Measurements from ENCODE around the gene AP1M1. TPM values are rescaled to one million over a fixed set of nuclear protein-coding genes. Genes with fewer than 3 reads are reported as not detected.
"Not testable (repeated sequence)": the region's sequence is repeated elsewhere in the genome, so short reads cannot be mapped to it uniquely, and the experiment has no call there.

The AP1M1 gene
- total RNA-seq, 1 experiment from 2014 or later: 52.8 TPM

DNA sequence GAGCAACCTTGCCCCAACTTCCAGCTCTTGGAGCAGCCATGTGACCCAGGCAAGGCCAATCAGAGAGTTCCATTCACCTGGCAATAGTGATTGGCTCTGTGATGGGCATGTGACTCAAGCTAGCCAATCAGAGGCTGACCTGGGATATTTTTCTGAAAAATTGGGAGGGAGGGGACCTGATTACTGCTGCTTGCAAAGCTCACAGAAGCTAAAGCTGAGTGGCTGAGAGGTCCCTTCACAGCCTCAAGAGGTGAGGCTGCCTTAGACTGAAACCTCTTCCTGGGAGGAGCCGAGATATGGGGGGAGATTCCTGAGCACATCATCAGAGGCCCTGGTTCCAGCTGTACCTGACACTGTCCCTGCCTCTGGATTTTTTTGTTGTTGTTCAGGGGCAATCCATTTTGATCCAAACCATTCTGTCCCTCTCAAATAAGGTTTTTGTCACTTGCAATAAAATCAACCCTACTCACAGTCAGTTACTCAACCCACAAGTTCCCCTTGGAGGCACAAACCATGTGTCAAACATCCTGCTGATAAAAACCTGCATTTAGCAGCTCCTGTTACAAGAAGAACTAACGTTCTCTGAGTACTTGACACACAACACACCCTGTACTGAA lies 29.1 kb upstream of the AP1M1 start:
- ChIA-PET POLR2A (ENCODE audit: unreplicated experiment) (no interaction called here), CTCF (no interaction called here)
- no peaks in the 10 kb centered on the region for H3K9me2 ChIP-seq (ENCODE audit: insufficient read depth)
- TF ChIP-seq EZH2 (IDR thresholded peaks at IDR 0.05; ENCODE audit: low read depth): no peak
- TF ChIP-seq, protein P1, sequence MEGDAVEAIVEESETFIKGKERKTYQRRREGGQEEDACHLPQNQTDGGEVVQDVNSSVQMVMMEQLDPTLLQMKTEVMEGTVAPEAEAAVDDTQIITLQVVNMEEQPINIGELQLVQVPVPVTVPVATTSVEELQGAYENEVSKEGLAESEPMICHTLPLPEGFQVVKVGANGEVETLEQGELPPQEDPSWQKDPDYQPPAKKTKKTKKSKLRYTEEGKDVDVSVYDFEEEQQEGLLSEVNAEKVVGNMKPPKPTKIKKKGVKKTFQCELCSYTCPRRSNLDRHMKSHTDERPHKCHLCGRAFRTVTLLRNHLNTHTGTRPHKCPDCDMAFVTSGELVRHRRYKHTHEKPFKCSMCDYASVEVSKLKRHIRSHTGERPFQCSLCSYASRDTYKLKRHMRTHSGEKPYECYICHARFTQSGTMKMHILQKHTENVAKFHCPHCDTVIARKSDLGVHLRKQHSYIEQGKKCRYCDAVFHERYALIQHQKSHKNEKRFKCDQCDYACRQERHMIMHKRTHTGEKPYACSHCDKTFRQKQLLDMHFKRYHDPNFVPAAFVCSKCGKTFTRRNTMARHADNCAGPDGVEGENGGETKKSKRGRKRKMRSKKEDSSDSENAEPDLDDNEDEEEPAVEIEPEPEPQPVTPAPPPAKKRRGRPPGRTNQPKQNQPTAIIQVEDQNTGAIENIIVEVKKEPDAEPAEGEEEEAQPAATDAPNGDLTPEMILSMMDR (conservative IDR thresholded peaks at IDR 0.05): no peak
- H3K36me3 ChIP-seq (ENCODE audit: low read depth): no peaks in the 10 kb centered on the region
- H3F3A ChIP-seq (ENCODE audit: insufficient read depth, low read depth): peaks cover 29% of the 10 kb centered on the region; the same call in 1 of the 2 replicates
- BruUV-seq (replicated peaks): no TSS peak
- no peaks in the 10 kb centered on the region for H3K27me3 ChIP-seq (ENCODE audit: insufficient read depth, low read depth)
- H4K20me1 ChIP-seq (ENCODE audit: insufficient read depth): no peaks in the 10 kb centered on the region
- DNase-seq: peak in 1 of 2 experiments; percentile 51
- intact Hi-C loops (cut with micrococcal nuclease; ENCODE audit: unreplicated experiment): no loop called here
- no peaks in the 10 kb centered on the region for H3K79me2 ChIP-seq (ENCODE audit: low read depth)
- H3K4me1 ChIP-seq (replicated peaks; ENCODE audit: insufficient read depth): peaks cover 40% of the 10 kb centered on the region
- H3K9me3 ChIP-seq (ENCODE audit: insufficient read depth, low read depth): no peaks in the 10 kb centered on the region
- no peak overlapping the region for H3K27ac ChIP-seq
- no peak overlapping the region for H3K4me3 ChIP-seq
- H3K4me2 ChIP-seq: 0 out of 2 replicates have a peak overlapping the region, but pooled peaks have one; percentile 1
- no peak overlapping the region for H2AFZ ChIP-seq

DNA sequence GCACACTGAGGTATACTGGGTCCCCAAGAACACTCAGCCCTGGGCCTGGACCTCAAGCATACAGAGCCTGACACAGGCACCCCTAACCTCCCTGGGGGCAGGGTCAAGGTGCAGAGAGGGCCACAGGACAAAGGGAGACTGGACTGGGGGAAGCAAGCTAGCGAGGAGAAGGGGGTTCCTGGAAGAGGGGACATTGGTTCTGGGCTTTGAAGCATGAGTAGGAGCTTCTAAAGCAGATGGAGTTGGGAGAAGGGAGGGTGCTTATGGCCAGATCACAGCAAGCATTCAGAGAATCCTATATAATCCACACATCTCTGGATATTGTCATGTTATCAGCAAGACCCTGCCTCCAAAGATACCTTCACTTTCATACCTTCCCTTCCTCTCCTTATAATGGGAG lies 27.6 kb upstream of the AP1M1 start:
- Histone ChIP-seq H3K36me3 (ENCODE audit: low read depth) (no peaks in the 10 kb centered on the region), H2AFZ (no peak overlapping the region), H3K4me3 (no peak overlapping the region), H3F3A (ENCODE audit: insufficient read depth, low read depth) (peaks cover 27% of the 10 kb centered on the region; the same call in 1 of the 2 replicates), H3K79me2 (ENCODE audit: low read depth) (no peaks in the 10 kb centered on the region), H3K4me1 (replicated peaks; ENCODE audit: insufficient read depth) (peaks cover 33% of the 10 kb centered on the region), H3K27me3 (ENCODE audit: insufficient read depth, low read depth) (no peaks in the 10 kb centered on the region), H3K27ac (no peak overlapping the region), H3K9me3 (ENCODE audit: insufficient read depth, low read depth) (no peaks in the 10 kb centered on the region), H4K20me1 (ENCODE audit: insufficient read depth) (no peaks in the 10 kb centered on the region), H3K9me2 (ENCODE audit: insufficient read depth) (no peaks in the 10 kb centered on the region), H3K4me2 (no peak overlapping the region)
- DNase-seq: no peak
- intact Hi-C loops (cut with micrococcal nuclease; ENCODE audit: unreplicated experiment): no loop called here
- CTCF ChIA-PET: no interaction called here
- no TSS peak for BruUV-seq (replicated peaks)
- POLR2A ChIA-PET (ENCODE audit: unreplicated experiment): interaction anchor here (0.6 kb wide), 1 partner anchor 70 kb away, joined by 3 read pairs; no protein-coding TSS in a partner anchor
- no peak for TF ChIP-seq EZH2 (IDR thresholded peaks at IDR 0.05; ENCODE audit: low read depth)
- TF ChIP-seq, protein P1 (conservative IDR thresholded peaks at IDR 0.05): no peak

GRCh38 chr19:16175954-16176353 lies 21.8 kb upstream of the AP1M1 start:
- CTCF ChIA-PET: no interaction called here

DNA sequence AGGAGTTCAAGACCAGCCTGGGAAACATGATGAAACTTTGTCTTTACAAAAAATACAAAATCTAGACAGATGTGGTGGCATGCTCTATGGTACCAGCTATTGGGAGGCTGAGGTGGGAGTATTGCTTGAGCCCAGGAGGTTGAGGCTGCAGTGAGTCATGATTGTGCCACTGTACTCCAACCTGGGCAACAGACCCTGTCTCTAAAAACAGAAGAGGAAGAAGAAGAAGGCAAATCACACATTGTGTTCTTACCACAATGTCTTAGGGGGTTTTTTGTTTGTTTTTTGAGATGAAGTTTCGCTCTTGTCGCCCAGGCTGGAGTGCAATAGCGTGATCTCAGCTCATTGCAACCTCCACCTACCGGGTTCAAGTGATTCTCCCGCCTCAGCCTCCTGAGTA lies 18.8 kb upstream of the AP1M1 start:
- H3K9me3 ChIP-seq (ENCODE audit: insufficient read depth, low read depth); H3K9me2 ChIP-seq (ENCODE audit: insufficient read depth); H3K27ac ChIP-seq; POLR2A ChIA-PET (ENCODE audit: unreplicated experiment); H3K4me3 ChIP-seq; H3K36me3 ChIP-seq (ENCODE audit: low read depth); H3K79me2 ChIP-seq (ENCODE audit: low read depth); H3K27me3 ChIP-seq (ENCODE audit: insufficient read depth, low read depth); H2AFZ ChIP-seq; DNase-seq; BruUV-seq (replicated peaks); H4K20me1 ChIP-seq (ENCODE audit: insufficient read depth); H3K4me2 ChIP-seq; CTCF ChIA-PET; intact Hi-C loops (cut with micrococcal nuclease; ENCODE audit: unreplicated experiment): not testable (repeated sequence)
- peaks cover 28% of the 10 kb centered on the region for H3F3A ChIP-seq (ENCODE audit: insufficient read depth, low read depth)
- H3K4me1 ChIP-seq (replicated peaks; ENCODE audit: insufficient read depth): peaks cover 18% of the 10 kb centered on the region

More at GRCh38 chr19:16175954-16176353, 21.8 kb upstream of the AP1M1 start:
- Histone ChIP-seq H3F3A (ENCODE audit: insufficient read depth, low read depth) (peaks cover 29% of the 10 kb centered on the region; the same call in 1 of the 2 replicates), H3K79me2 (ENCODE audit: low read depth) (no peaks in the 10 kb centered on the region), H3K27me3 (ENCODE audit: insufficient read depth, low read depth) (no peaks in the 10 kb centered on the region), H2AFZ (no peak overlapping the region), H3K9me3 (ENCODE audit: insufficient read depth, low read depth) (no peaks in the 10 kb centered on the region), H4K20me1 (ENCODE audit: insufficient read depth) (no peaks in the 10 kb centered on the region), H3K4me2 (no peak overlapping the region), H3K36me3 (ENCODE audit: low read depth) (no peaks in the 10 kb centered on the region), H3K27ac (no peak overlapping the region), H3K4me1 (replicated peaks; ENCODE audit: insufficient read depth) (peaks cover 33% of the 10 kb centered on the region), H3K4me3 (no peak overlapping the region), H3K9me2 (ENCODE audit: insufficient read depth) (no peaks in the 10 kb centered on the region)
- no TSS peak for BruUV-seq (replicated peaks)
- POLR2A ChIA-PET (ENCODE audit: unreplicated experiment): no interaction called here
- DNase-seq: peak in 1 of 2 experiments; percentile 29
- TF ChIP-seq, protein P1 (conservative IDR thresholded peaks at IDR 0.05): no peak
- no peak for TF ChIP-seq EZH2 (IDR thresholded peaks at IDR 0.05; ENCODE audit: low read depth)
- intact Hi-C loops (cut with micrococcal nuclease; ENCODE audit: unreplicated experiment): no loop called here

Measured in PC-9 (cell line).